WTC11 (cell line): ENCODE data around the gene NPAS2. TPM values are rescaled to one million over a fixed set of nuclear protein-coding genes. Genes with fewer than 3 reads are reported as not detected.

Experiments used
- ATAC-seq: fragments of 200-7000 bp; cut with Tn5 transposase; 2 replicates; pipeline ENCODE4 v1.10.0; 2021; ENCODE audit warnings: mild to moderate bottlenecking, moderate library complexity
- CTCF ChIA-PET: fragments of 300-600 bp; sonication (Branson Sonifier 250); formaldehyde crosslinking; loops from one replicate; lab custom pipeline; 2021; ENCODE audit warnings: antibody characterized with exemption; lab: Charles Lee
- POLR2A ChIA-PET: fragments of 350-600 bp; sonication (Branson Sonifier 250); formaldehyde crosslinking; loops from one replicate; lab custom pipeline; 2021; ENCODE audit warnings: antibody characterized with exemption; lab: Charles Lee
- DNase-seq: peaks from one replicate; pipeline ENCODE4 v3.0.0; 2021; ENCODE audit warnings: low spot score
- H3K27ac Mint-ChIP-seq: 2 replicates; pipeline ENCODE4 v1.8.0; 2021; ENCODE audit warnings: mixed read lengths
- H3K27me3 Mint-ChIP-seq: 2 replicates; pipeline ENCODE4 v1.8.0; 2021; ENCODE audit warnings: low read depth, mild to moderate bottlenecking, moderate library complexity, mixed read lengths
- H3K36me3 Mint-ChIP-seq: 2 replicates; pipeline ENCODE4 v1.8.0; 2021; ENCODE audit warnings: mixed read lengths
- H3K4me1 Mint-ChIP-seq: 2 replicates; pipeline ENCODE4 v1.8.0; 2022; ENCODE audit warnings: mixed read lengths
- H3K4me3 Mint-ChIP-seq: 2 replicates; pipeline ENCODE4 v1.8.0; 2021; ENCODE audit warnings: mild to moderate bottlenecking, moderate library complexity, mixed read lengths
- H3K9me3 Mint-ChIP-seq: 2 replicates; pipeline ENCODE4 v1.8.0; 2021; ENCODE audit warnings: mixed read lengths
- CREB1 ChIP-seq: sonication (generic); formaldehyde crosslinking; IDR thresholded peaks from 2 replicates; pipeline ENCODE4 v1.8.0; 2023; ENCODE audit warnings: mild to moderate bottlenecking, missing genetic modification reagents
- E2F1 ChIP-seq: sonication (generic); formaldehyde crosslinking; IDR thresholded peaks from 2 replicates; pipeline ENCODE4 v1.8.0; 2022; ENCODE audit warnings: mild to moderate bottlenecking, missing genetic modification reagents
- ELF4 ChIP-seq: sonication (generic); formaldehyde crosslinking; IDR thresholded peaks from 2 replicates; pipeline ENCODE4 v1.8.1; 2022; ENCODE audit warnings: low read depth, mild to moderate bottlenecking, moderate library complexity, missing genetic modification reagents
- FOXJ3 ChIP-seq: sonication (generic); formaldehyde crosslinking; IDR thresholded peaks from 2 replicates; pipeline ENCODE4 v1.9.0; 2021; ENCODE audit warnings: missing genetic modification reagents, mild to moderate bottlenecking, borderline replicate concordance
- GTF2I ChIP-seq: fragments of 250-450 bp; sonication (Bioruptor Pico); conservative IDR thresholded peaks from 2 replicates; pipeline ENCODE4 v1.4.0; 2021; ENCODE audit warnings: mild to moderate bottlenecking
- HMGA2 ChIP-seq: fragments of 250-450 bp; sonication (Bioruptor Pico); IDR thresholded peaks from 2 replicates; pipeline ENCODE4 v1.4.0; 2021; ENCODE audit warnings: mild to moderate bottlenecking, moderate library complexity
- MAX ChIP-seq: sonication (generic); formaldehyde crosslinking; IDR thresholded peaks from 2 replicates; pipeline ENCODE4 v1.8.0; 2022; ENCODE audit warnings: mild to moderate bottlenecking, missing genetic modification reagents
- OVOL2 ChIP-seq: fragments of 250-450 bp; sonication (Bioruptor Pico); IDR thresholded peaks from 2 replicates; pipeline ENCODE4 v1.9.0; 2021; ENCODE audit warnings: mild to moderate bottlenecking, borderline replicate concordance
- TEAD1 ChIP-seq: sonication (generic); formaldehyde crosslinking; IDR thresholded peaks from 2 replicates; pipeline ENCODE4 v1.8.0; 2022; ENCODE audit warnings: mild to moderate bottlenecking, missing genetic modification reagents
- ZNF138 ChIP-seq: sonication (generic); formaldehyde crosslinking; conservative IDR thresholded peaks from 2 replicates; pipeline ENCODE4 v1.8.1; 2022; ENCODE audit warnings: mild to moderate bottlenecking, moderate library complexity, missing genetic modification reagents
- ZNF263 ChIP-seq: sonication (generic); formaldehyde crosslinking; IDR thresholded peaks from 2 replicates; pipeline ENCODE4 v1.8.1; 2022; ENCODE audit warnings: low read depth, mild to moderate bottlenecking, moderate library complexity, missing genetic modification reagents
- ZNF416 ChIP-seq: fragments of 250-450 bp; sonication (Bioruptor Pico); IDR thresholded peaks from 2 replicates; pipeline ENCODE4 v1.9.0; 2021; ENCODE audit warnings: mild to moderate bottlenecking, inconsistent platforms
- ZNF532 ChIP-seq: fragments of 250-450 bp; sonication (Bioruptor Pico); IDR thresholded peaks from 2 replicates; pipeline ENCODE4 v1.9.0; 2021; ENCODE audit warnings: mild to moderate bottlenecking, borderline replicate concordance
- total RNA-seq: library from RNA; stranded (reverse); gene quantifications from 3 replicates; pipeline ENCODE4 v1.2.3, GENCODE V29; 2021
- TF ChIP-seq, protein P1 (sequence below): fragments of 250-450 bp; sonication (Bioruptor Pico); conservative IDR thresholded peaks from 2 replicates; pipeline ENCODE4 v1.9.0; 2021; ENCODE audit warnings: mild to moderate bottlenecking
- TF ChIP-seq, protein P2 (sequence below): sonication (generic); formaldehyde crosslinking; IDR thresholded peaks from 2 replicates; pipeline ENCODE4 v1.8.1; 2022; ENCODE audit warnings: mild to moderate bottlenecking, missing genetic modification reagents, moderate library complexity, borderline replicate concordance

NPAS2 gene
- total RNA-seq, 1 experiment from 2014 or later, result 2.6 TPM

DNA sequence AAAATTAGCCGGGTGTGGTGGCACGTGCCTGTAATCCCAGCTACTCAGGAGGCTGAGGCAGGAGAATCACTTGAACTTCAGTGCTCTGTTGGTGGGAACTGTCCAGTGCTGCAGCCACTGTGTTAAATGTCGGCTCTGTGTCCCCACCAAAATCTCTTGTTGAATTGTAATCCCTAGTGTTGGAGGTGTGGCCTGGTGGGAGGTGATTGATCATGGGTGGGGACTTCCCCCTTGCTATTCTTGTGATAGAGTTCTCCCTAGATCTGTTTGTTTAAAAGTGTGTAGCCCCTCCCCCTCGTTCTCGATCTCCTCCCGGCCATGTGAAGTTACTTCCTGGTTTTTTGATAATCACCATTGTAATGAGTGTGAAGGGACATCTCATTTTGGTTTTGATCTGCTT, 172.3 kb downstream of the NPAS2 start (continued):
- TF ChIP-seq, protein P1, sequence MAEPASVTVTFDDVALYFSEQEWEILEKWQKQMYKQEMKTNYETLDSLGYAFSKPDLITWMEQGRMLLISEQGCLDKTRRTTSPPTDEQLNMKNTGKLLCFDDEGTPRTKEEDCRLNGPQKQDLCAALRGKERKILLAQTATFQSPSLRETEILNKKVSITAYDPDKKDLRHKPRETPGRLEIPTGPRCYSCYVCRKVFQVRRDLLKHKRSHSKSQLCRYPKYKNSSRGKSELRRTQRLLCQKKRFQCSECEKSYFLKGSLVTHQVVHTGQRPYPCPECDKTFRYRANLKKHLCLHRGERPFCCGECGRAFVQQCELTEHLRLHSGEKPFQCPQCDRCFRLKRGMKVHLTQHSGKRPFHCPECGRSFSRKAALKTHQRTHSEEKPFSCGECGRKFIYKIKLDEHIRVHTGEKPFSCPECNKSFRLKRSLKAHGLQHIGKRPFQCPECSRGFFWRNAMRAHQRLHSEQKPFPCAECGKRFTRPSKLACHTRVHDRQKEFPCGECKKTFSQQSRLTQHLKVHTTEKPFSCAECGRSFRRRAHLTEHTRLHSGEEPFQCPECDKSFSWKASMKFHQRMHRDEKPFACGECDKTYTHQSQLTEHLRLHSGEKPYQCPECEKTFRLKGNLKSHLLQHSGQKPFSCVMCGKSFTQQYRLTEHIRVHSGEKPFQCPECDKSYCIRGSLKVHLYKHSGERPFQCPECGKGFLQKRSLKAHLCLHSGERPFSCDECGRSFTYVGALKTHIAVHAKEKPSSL (CRISPR knock-in tag), result no peak
- TF ChIP-seq OVOL2 (no peak), ZNF263 (CRISPR knock-in tag) (no peak), ZNF416 (CRISPR knock-in tag) (no peak), E2F1 (no peak), FOXJ3 (CRISPR knock-in tag) (no peak)

- H3K4me3 Mint-ChIP-seq, result no peak overlapping the region
- no peaks in the 10 kb centered on the region for H3K9me3 Mint-ChIP-seq
- peaks cover 12% of the 10 kb centered on the region for H3K4me1 Mint-ChIP-seq
- TF ChIP-seq HMGA2 (CRISPR knock-in tag) (no peak), ZNF532 (no peak), TEAD1 (CRISPR knock-in tag) (no peak), ZNF138 (no peak), E2F1 (no peak), ELF4 (CRISPR knock-in tag) (no peak), MAX (CRISPR knock-in tag) (no peak), CREB1 (CRISPR knock-in tag) (no peak), GTF2I (CRISPR knock-in tag) (no peak)
- TF ChIP-seq, protein P2, sequence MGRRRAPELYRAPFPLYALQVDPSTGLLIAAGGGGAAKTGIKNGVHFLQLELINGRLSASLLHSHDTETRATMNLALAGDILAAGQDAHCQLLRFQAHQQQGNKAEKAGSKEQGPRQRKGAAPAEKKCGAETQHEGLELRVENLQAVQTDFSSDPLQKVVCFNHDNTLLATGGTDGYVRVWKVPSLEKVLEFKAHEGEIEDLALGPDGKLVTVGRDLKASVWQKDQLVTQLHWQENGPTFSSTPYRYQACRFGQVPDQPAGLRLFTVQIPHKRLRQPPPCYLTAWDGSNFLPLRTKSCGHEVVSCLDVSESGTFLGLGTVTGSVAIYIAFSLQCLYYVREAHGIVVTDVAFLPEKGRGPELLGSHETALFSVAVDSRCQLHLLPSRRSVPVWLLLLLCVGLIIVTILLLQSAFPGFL, result no peak
- POLR2A ChIA-PET, result no interaction called here
- no peaks in the 10 kb centered on the region for H3K36me3 Mint-ChIP-seq
- no peaks in the 10 kb centered on the region for H3K27me3 Mint-ChIP-seq
- DNase-seq (no peak), ATAC-seq (no peak)
- H3K27ac Mint-ChIP-seq, result no peak overlapping the region
- CTCF ChIA-PET, result no interaction called here
Observed at GRCh38 chr2:100993294-100993693, 173.4 kb downstream of the NPAS2 start.
